SU-DHL-6 (cell line): ENCODE measurements around the gene LAMA2.

Experiments used
- H2AFZ ChIP-seq: fragments of 200-600 bp; sonication (generic); 2 replicates; pipeline ENCODE4 v1.6.1; 2014; ENCODE audit warnings: low read depth, mild to moderate bottlenecking, moderate library complexity, mixed read lengths, antibody characterized with exemption, low read length; ENCODE audit not compliant: severe bottlenecking
- H3F3A ChIP-seq: fragments of 200-600 bp; shearing (Covaris generic); 2 replicates; pipeline ENCODE4 v1.6.0; 2016; ENCODE audit warnings: antibody characterized with exemption, mild to moderate bottlenecking; ENCODE audit not compliant: insufficient read depth
- H3K27ac ChIP-seq: fragments of 200-600 bp; sonication (generic); 2 replicates; pipeline ENCODE4 v1.5.1; 2016; ENCODE audit warnings: low read depth, mild to moderate bottlenecking, low read length, moderate library complexity, mixed read lengths
- H3K27me3 ChIP-seq: fragments of 200-600 bp; sonication (generic), shearing (Covaris generic); 2 replicates; pipeline ENCODE4 v1.6.0; 2014; ENCODE audit warnings: mild to moderate bottlenecking, low read length
- H3K36me3 ChIP-seq: fragments of 200-600 bp; sonication (generic); 2 replicates; pipeline ENCODE4 v1.6.1; 2014; ENCODE audit warnings: mild to moderate bottlenecking, low read length, mixed read lengths
- H3K4me2 ChIP-seq: fragments of 300-600, 200-600 bp; shearing (Covaris generic), sonication (generic); 2 replicates; pipeline ENCODE4 v1.6.0; 2014; ENCODE audit warnings: low read length, low read depth, mild to moderate bottlenecking; ENCODE audit not compliant: poor library complexity, severe bottlenecking
- H3K4me3 ChIP-seq: fragments of 200-600 bp; sonication (generic); 2 replicates; pipeline ENCODE4 v1.5.1; 2014; ENCODE audit warnings: antibody characterized with exemption, low read length, mild to moderate bottlenecking, mixed read lengths; ENCODE audit not compliant: insufficient read depth, poor library complexity, severe bottlenecking
- H3K79me2 ChIP-seq: fragments of 200-600 bp; sonication (generic); 2 replicates; pipeline ENCODE4 v1.6.1; 2014; ENCODE audit warnings: mild to moderate bottlenecking, low read length, moderate library complexity; ENCODE audit not compliant: insufficient read depth
- H3K9ac ChIP-seq: fragments of 200-600 bp; sonication (generic); 2 replicates; pipeline ENCODE4 v1.7.0; 2014; ENCODE audit warnings: mild to moderate bottlenecking, low read length
- H3K9me2 ChIP-seq: fragments of 200-600 bp; sonication (generic); replicated peaks from 2 replicates; pipeline ENCODE4 v1.6.1; 2014; ENCODE audit warnings: low read length; ENCODE audit not compliant: insufficient read depth
- H3K9me3 ChIP-seq: fragments of 200-600 bp; sonication (generic); 2 replicates; pipeline ENCODE4 v1.6.1; 2014; ENCODE audit warnings: low read length, mixed read lengths; ENCODE audit not compliant: insufficient read depth
- H4K20me1 ChIP-seq: fragments of 200-600 bp; sonication (generic); 2 replicates; pipeline ENCODE4 v1.6.1; 2014; ENCODE audit warnings: low read depth, mild to moderate bottlenecking, antibody characterized with exemption, low read length, moderate library complexity, mixed read lengths
- CTCF ChIP-seq: fragments of 200-600 bp; sonication (generic); IDR thresholded peaks from one replicate; pipeline ENCODE4 v1.5.1; 2017; ENCODE audit warnings: antibody characterized with exemption, mild to moderate bottlenecking, low read length, moderate library complexity; ENCODE audit not compliant: insufficient read depth, poor library complexity, severe bottlenecking
- EZH2phosphoT487 ChIP-seq: fragments of 200-600 bp; sonication (generic), shearing (Covaris generic); conservative IDR thresholded peaks from 2 replicates; pipeline ENCODE4 v1.6.1; 2018; ENCODE audit warnings: mild to moderate bottlenecking, antibody characterized with exemption, low read length, moderate library complexity, mixed read lengths

The LAMA2 gene

GRCh38 chr6:129181001-129181400 lies 298.1 kb downstream of the LAMA2 start:
- Histone ChIP-seq H4K20me1 (no peaks in the 10 kb centered on the region), H3K4me2 (no peak overlapping the region), H3F3A (no peaks in the 10 kb centered on the region), H3K27me3 (no peaks in the 10 kb centered on the region), H3K9ac (no peak overlapping the region), H3K36me3 (no peaks in the 10 kb centered on the region), H3K79me2 (no peaks in the 10 kb centered on the region), H3K9me2 (no peaks in the 10 kb centered on the region), H3K4me3 (no peak overlapping the region), H2AFZ (no peak overlapping the region), H3K27ac (no peak overlapping the region), H3K9me3 (no peaks in the 10 kb centered on the region)
- no peak for TF ChIP-seq CTCF
- no peak for TF ChIP-seq EZH2phosphoT487

- Histone ChIP-seq H3K9ac (no peak overlapping the region), H3K9me3 (no peaks in the 10 kb centered on the region), H3K4me2 (no peak overlapping the region), H3K27ac (no peak overlapping the region), H3K27me3 (no peaks in the 10 kb centered on the region), H3K4me3 (no peak overlapping the region), H3K79me2 (no peaks in the 10 kb centered on the region), H4K20me1 (no peaks in the 10 kb centered on the region), H3F3A (no peaks in the 10 kb centered on the region), H2AFZ (no peak overlapping the region), H3K9me2 (no peaks in the 10 kb centered on the region), H3K36me3 (no peaks in the 10 kb centered on the region)
- TF ChIP-seq EZH2phosphoT487 (no peak), CTCF (no peak)
Observed at GRCh38 chr6:129183187-129183591, 300.3 kb downstream of the LAMA2 start.

GRCh38 chr6:129183681-129184301 lies 300.9 kb downstream of the LAMA2 start:
- H3K27ac ChIP-seq, result no peak overlapping the region
- H3K79me2 ChIP-seq, result no peaks in the 10 kb centered on the region
- H3K4me2 ChIP-seq, result no peak overlapping the region
- H3K27me3 ChIP-seq, result no peaks in the 10 kb centered on the region
- H2AFZ ChIP-seq, result no peak overlapping the region
- no peaks in the 10 kb centered on the region for H3K36me3 ChIP-seq
- H3K4me3 ChIP-seq, result no peak overlapping the region
- TF ChIP-seq CTCF (no peak), EZH2phosphoT487 (no peak)
- no peaks in the 10 kb centered on the region for H3K9me2 ChIP-seq
- no peak overlapping the region for H3K9ac ChIP-seq
- H4K20me1 ChIP-seq, result no peaks in the 10 kb centered on the region
- H3F3A ChIP-seq, result no peaks in the 10 kb centered on the region
- H3K9me3 ChIP-seq, result no peaks in the 10 kb centered on the region
